HFF-Myc (cell line): ENCODE results near the gene HOXB3.

Experiments used
- DNase-seq: peaks from one replicate; pipeline ENCODE4 v3.0.0-alpha.2; 2011; ENCODE audit warnings: low read depth; ENCODE audit errors: extremely low read depth
- H3K4me3 ChIP-seq: replicated peaks from 2 replicates; pipeline ENCODE4 v1.5.1; 2011; ENCODE audit warnings: low read depth, mild to moderate bottlenecking, control low read depth, low read length
- CTCF ChIP-seq: IDR thresholded peaks from 2 replicates; pipeline ENCODE4 v1.5.1; 2012; ENCODE audit warnings: mild to moderate bottlenecking, low read depth, low read length, control low read depth; ENCODE audit errors: missing control alignments

Gene HOXB3

GRCh38 chr17:48589831-48590606 lies at the start of gene HOXB3:
Gene HOXB3 (minus strand): TSS chr17:48590241. CDS start chr17:48552474, 37,767 bp downstream.
- no peak for TF ChIP-seq CTCF
- no peak for DNase-seq
- no peak within 1 kb of the TSS for H3K4me3 ChIP-seq

GRCh38 chr17:48639136-48639535 lies 49.1 kb upstream of the HOXB3 start:
- no peak for TF ChIP-seq CTCF
- no peak overlapping the region for H3K4me3 ChIP-seq
- no peak for DNase-seq

GRCh38 chr17:48637323-48638260 lies 47.6 kb upstream of the HOXB3 start:
- no peak for TF ChIP-seq CTCF
- H3K4me3 ChIP-seq = no peak overlapping the region
- peak; percentile 6 for DNase-seq

GRCh38 chr17:48636177-48637018 lies 46.4 kb upstream of the HOXB3 start:
- peak; percentile 63 for TF ChIP-seq CTCF
- H3K4me3 ChIP-seq = no peak overlapping the region
- DNase-seq = peak; percentile 33

- no peak for DNase-seq
- no peak overlapping the region for H3K4me3 ChIP-seq
- no peak for TF ChIP-seq CTCF
Observed at GRCh38 chr17:48634493-48635208, 44.6 kb upstream of the HOXB3 start.

- DNase-seq = no peak
- no peak for TF ChIP-seq CTCF
- no peak overlapping the region for H3K4me3 ChIP-seq
Observed at GRCh38 chr17:48633266-48633677, 43.2 kb upstream of the HOXB3 start.
